NCI-H187 (cell line): Measurements from ENCODE around the gene NOP10.
A peak's percentile ranks its signal among the peaks of the same experiment; 100 is the strongest.
"Not testable (repeated sequence)": the region's sequence is repeated elsewhere in the genome, so short reads cannot be mapped to it uniquely, and the experiment has no call there.

Experiments
- DNase-seq, 2 experiments: peaks; one replicate each; lab custom pipeline; 2025; lab: John Stamatoyannopoulos, UW

Gene NOP10

DNA sequence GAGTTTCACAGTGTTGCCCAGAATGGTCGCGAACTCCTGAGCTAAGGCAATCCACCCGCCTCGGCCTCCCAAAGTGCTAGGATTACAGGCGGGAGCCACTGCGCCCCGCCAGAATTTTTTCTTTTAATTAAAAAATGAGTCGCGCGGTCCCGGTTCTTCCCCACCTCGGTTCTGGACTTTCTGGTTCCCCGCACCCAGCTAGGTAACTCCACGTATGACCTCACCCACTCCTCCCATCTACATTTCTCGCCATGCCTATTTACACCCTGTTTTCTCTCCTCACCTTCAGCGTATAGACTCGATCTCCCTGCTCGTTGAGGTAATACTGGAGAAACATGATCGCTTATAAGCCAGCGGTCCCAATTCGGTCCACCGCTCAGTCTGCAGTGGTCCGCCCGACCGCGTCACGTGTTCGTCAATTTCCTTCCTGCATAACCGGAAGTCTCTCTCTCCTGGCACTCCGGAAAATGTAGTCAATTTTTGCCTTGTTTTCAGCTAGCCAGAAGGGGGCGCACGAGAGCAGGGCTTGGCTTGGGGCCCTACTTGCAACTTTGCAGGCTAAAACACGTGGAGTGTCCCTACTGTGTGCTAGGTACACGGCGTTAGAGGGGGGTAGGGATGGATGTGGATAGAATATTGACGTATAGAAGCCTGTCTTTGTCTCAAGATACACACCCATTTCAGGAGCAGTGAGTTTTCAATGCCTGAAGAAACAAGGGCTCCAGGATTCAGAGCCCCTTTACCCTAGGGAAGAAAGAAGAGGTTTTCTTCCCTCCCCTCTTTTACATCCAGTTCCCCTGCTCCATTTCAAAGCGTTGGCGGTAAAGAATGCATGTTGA is at the start of gene NOP10, which contains the start of gene NUTM1:
TSS of gene NOP10 (minus strand) at position 400 of the 839 bp plus-strand sequence. CDS start at position 337, 63 bp downstream.
TSS of gene NUTM1 (plus strand) at position 579 of the 839 bp plus-strand sequence. CDS start 382 bp downstream, outside the sequence.
- peak; percentile 70 to 73 for DNase-seq

- DNase-seq: not testable (repeated sequence)
Measured at GRCh38 chr15:34389594-34390086, 46.7 kb upstream of the NOP10 start.

DNA sequence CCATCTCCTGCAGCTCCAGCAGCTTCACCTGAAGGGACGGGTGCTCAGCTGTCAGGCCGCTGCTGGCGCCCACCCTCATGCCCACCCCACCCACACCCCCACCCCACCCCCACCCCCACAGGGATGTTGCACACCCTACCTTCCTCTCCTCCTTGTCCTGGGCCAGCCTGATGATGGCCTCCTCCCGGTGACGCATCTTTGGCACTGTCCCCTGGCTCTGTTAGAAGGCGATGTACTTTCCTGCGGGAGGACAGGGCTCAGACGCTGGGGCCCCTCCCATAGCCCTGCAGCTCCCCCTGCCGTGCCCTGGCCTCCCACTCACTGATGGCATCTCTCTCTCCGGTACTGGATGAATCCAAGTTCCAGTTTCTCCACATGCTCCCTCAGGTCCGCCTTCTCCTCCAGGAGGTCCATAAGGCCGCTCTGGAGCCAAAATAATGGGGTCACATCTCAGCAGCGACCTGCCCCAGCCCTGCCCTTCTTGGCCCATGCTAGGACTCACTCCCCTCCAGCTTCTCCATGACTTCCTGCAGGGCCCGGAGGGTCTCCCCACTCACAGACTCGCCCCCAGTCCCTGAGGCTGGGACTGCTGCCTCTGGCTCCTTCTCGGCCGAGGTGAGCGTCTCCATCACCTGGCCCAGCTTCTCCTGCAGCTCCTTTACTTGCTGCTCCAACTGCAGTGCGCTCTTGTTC is 39.0 kb upstream of the NOP10 start:
- DNase-seq: not testable (repeated sequence)

DNA sequence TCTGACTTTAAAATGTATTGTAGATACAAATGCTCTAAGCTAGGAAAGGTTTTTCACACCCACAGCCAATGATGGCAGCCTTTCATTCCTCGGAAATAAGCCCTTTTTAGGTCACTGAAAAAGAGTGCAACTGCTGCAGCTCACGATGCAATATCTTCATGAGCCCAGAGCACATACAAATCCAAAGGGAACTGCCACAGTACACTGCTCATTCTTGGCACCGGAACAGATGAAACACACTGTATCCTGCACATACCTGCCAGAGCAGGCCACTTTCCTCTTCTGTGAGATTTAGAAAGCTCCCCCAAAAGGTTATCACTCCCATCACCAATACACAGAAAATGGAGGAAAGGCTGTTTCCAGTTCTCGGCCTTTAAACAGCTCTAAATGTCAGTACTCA is 37.6 kb upstream of the NOP10 start:
- not testable (repeated sequence) for DNase-seq

GRCh38 chr15:34376856-34377255 is 33.9 kb upstream of the NOP10 start:
- no peak for DNase-seq

GRCh38 chr15:34375541-34375940 is 32.6 kb upstream of the NOP10 start:
- not testable (repeated sequence) for DNase-seq

DNA sequence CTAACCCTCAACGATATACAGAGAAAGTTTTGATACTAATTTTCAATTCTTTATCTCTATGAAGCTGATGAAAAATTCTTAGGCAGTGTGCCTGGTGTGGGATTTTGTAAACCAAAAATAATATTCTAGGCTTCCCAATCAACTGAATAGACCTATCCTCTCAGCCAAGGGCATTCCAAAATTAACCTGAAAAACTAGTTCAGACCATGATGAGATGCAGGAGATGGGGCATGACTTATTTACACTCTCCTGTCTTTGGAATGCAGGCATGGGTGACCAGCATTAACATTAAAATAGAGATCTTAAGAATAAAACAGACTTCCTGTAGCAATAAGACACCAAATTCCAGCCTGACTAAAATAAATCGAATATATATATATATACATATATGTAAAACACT is 31.9 kb upstream of the NOP10 start:
- no peak for DNase-seq

DNA sequence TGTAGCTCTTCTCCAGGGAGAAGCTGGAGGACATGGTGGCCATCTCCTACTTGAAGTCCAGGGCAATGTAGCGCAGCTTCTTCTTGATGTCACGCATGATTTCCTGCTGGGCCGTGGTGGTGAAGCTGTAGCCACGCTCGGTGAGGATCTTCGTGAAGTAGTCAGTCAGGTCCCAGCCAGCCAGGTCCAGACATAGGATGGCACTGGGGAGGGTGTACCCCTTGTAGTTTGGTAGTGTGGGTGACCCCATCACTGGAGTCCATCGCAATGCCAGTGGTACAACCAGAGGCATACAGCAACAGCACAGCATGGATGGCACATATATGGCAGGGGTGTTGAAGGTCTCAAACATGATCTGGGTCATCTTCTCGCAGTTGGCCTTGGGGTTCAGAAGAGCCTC is 31.0 kb upstream of the NOP10 start:
- no peak for DNase-seq

DNA sequence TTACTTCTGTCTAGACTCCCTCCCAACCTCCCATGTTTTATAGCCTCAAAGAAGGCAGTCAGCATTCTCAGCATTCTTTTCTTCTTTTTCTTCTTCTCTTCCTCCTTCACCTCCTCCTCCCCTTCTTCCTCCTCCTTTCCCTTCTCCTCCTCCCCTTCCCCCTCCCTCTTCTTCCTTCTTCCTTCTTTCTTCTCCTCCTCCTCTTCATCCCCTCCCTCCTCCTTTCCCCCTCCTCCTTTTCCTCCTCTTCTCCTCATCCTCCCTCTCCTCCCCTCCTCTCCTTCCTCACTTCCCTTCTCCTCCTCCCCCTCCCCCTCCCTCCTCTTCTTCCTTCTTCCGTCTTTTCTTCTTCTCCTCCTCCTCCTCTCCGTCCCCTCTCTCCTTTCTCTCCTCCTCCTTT is 27.7 kb upstream of the NOP10 start:
- no peak for DNase-seq

GRCh38 chr15:34370129-34370528 is 27.2 kb upstream of the NOP10 start:
- no peak for DNase-seq

GRCh38 chr15:34367101-34368081 is 24.5 kb upstream of the NOP10 start, which contains the start of gene LPCAT4:
LPCAT4 (minus strand) TSS chr15:34367196; CDS start chr15:34367100, 96 bp downstream.
- peak; percentile 60 to 71 for DNase-seq

- peak; percentile 6 to 30 for DNase-seq
Measured at GRCh38 chr15:34366271-34367065, 23.5 kb upstream of the NOP10 start.

- no peak for DNase-seq
Measured at GRCh38 chr15:34365836-34366235, 22.9 kb upstream of the NOP10 start.

GRCh38 chr15:34365091-34365825 is 22.3 kb upstream of the NOP10 start:
- no peak for DNase-seq

DNA sequence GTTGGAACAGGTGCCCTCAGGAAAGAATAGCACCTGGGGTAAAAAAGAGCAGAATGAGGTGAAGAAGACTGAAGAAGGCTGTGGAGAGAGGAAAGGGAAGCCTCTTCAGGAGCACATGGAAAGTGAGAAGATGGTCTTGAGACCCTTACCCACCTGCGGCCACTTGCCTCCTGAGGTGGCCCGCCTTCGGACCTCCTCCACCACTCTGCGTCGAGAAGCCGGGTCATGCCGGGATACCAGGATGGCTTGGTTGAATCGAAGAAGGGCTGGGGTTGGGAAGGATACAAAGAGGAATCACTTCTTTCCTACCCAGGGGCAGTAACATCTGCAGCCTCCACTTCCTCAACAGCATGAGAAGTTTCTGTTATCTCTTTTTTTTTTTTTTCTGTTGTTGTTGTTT is 21.1 kb upstream of the NOP10 start:
- no peak for DNase-seq

DNA sequence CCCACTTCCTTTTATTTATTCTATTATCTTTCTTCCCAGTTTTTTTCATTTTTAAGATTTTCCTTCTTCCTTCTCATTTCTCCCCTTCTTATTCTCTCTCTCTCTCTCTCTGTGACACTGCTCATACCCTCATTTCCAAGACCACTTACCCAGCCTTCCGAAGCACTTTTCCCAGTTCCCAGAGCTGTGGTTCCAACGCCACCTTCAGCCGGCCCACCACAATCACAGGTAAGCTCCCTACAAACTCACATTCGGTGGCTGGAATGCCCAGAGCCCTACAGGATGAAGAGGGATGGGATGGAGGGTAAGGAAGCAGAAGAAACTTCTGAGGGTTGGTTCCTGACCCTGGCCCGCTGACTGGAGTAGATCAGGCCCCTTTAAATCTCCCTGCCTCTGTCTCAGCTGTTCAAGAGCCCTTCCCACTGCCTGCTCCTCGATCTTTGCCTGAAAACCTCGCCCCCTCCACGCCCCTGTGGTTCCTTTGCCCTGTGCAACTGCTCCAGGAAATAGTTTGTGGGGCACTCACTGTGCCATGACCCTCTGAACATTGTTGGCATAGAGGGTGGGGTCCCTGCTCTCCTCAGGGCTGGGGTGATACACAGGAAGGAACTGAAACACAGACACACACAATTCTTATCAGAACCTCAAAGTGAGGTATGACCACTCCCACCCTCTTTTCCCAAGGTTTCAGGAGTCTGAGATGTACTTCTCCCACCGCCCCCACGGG is 19.3 kb upstream of the NOP10 start:
- DNase-seq: no peak

GRCh38 chr15:34361278-34361677 is 18.3 kb upstream of the NOP10 start:
- no peak for DNase-seq

DNA sequence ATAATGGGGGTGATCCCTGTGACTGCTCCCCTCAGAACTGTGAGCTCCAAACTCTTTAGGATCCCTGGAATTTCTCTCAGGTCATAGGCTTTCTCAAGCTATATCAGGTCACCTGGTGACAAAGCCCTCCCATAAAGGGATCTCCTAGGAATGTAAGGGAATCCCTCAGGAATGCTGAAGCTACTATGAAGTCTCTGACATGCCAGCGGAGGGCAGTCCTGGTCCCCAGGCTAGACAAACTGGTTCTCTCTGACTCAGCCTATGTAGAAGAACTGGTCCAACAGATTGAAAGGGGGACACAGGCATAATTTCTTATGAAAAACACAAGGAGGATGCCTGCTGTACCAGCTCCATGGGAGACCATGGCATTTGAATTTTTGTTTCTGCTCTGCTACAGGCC is 17.4 kb upstream of the NOP10 start:
- no peak for DNase-seq

DNA sequence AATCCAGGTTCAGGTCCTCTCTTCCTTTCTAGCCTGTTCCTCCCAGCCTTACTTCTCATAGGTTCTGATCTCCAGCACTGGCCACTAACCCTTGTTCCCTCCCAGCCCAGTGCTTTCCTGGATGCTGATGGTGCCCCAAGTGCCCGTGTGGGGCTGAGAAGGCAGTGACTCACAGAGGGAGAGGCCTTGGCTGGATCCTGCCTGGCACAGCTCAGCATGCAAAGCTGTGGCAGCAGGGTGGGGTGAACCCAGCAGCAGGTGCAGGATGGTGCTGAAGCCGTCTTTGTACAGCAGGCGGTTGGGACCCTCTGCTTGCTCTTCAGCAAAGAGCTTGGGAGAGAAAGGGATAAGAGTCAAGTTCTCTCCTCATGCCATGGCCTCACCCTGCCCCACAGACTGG is 16.5 kb upstream of the NOP10 start:
- no peak for DNase-seq
